SU-DHL-6 (cell line): ENCODE results near the gene DNAI7.

Experiments
- H2AFZ ChIP-seq: fragments of 200-600 bp; sonication (generic); 2 replicates; pipeline ENCODE4 v1.6.1; 2014; ENCODE audit warnings: low read depth, mild to moderate bottlenecking, moderate library complexity, mixed read lengths, antibody characterized with exemption, low read length; ENCODE audit not compliant: severe bottlenecking
- H3F3A ChIP-seq: fragments of 200-600 bp; shearing (Covaris generic); 2 replicates; pipeline ENCODE4 v1.6.0; 2016; ENCODE audit warnings: antibody characterized with exemption, mild to moderate bottlenecking; ENCODE audit not compliant: insufficient read depth
- H3K27ac ChIP-seq: fragments of 200-600 bp; sonication (generic); 2 replicates; pipeline ENCODE4 v1.5.1; 2016; ENCODE audit warnings: low read depth, mild to moderate bottlenecking, low read length, moderate library complexity, mixed read lengths
- H3K27me3 ChIP-seq: fragments of 200-600 bp; sonication (generic), shearing (Covaris generic); 2 replicates; pipeline ENCODE4 v1.6.0; 2014; ENCODE audit warnings: mild to moderate bottlenecking, low read length
- H3K36me3 ChIP-seq: fragments of 200-600 bp; sonication (generic); 2 replicates; pipeline ENCODE4 v1.6.1; 2014; ENCODE audit warnings: mild to moderate bottlenecking, low read length, mixed read lengths
- H3K4me2 ChIP-seq: fragments of 300-600, 200-600 bp; shearing (Covaris generic), sonication (generic); 2 replicates; pipeline ENCODE4 v1.6.0; 2014; ENCODE audit warnings: low read length, low read depth, mild to moderate bottlenecking; ENCODE audit not compliant: poor library complexity, severe bottlenecking
- H3K4me3 ChIP-seq: fragments of 200-600 bp; sonication (generic); 2 replicates; pipeline ENCODE4 v1.5.1; 2014; ENCODE audit warnings: antibody characterized with exemption, low read length, mild to moderate bottlenecking, mixed read lengths; ENCODE audit not compliant: insufficient read depth, poor library complexity, severe bottlenecking
- H3K79me2 ChIP-seq: fragments of 200-600 bp; sonication (generic); 2 replicates; pipeline ENCODE4 v1.6.1; 2014; ENCODE audit warnings: mild to moderate bottlenecking, low read length, moderate library complexity; ENCODE audit not compliant: insufficient read depth
- H3K9ac ChIP-seq: fragments of 200-600 bp; sonication (generic); 2 replicates; pipeline ENCODE4 v1.7.0; 2014; ENCODE audit warnings: mild to moderate bottlenecking, low read length
- H3K9me2 ChIP-seq: fragments of 200-600 bp; sonication (generic); replicated peaks from 2 replicates; pipeline ENCODE4 v1.6.1; 2014; ENCODE audit warnings: low read length; ENCODE audit not compliant: insufficient read depth
- H3K9me3 ChIP-seq: fragments of 200-600 bp; sonication (generic); 2 replicates; pipeline ENCODE4 v1.6.1; 2014; ENCODE audit warnings: low read length, mixed read lengths; ENCODE audit not compliant: insufficient read depth
- H4K20me1 ChIP-seq: fragments of 200-600 bp; sonication (generic); 2 replicates; pipeline ENCODE4 v1.6.1; 2014; ENCODE audit warnings: low read depth, mild to moderate bottlenecking, antibody characterized with exemption, low read length, moderate library complexity, mixed read lengths
- CTCF ChIP-seq: fragments of 200-600 bp; sonication (generic); IDR thresholded peaks from one replicate; pipeline ENCODE4 v1.5.1; 2017; ENCODE audit warnings: antibody characterized with exemption, mild to moderate bottlenecking, low read length, moderate library complexity; ENCODE audit not compliant: insufficient read depth, poor library complexity, severe bottlenecking
- EZH2phosphoT487 ChIP-seq: fragments of 200-600 bp; sonication (generic), shearing (Covaris generic); conservative IDR thresholded peaks from 2 replicates; pipeline ENCODE4 v1.6.1; 2018; ENCODE audit warnings: mild to moderate bottlenecking, antibody characterized with exemption, low read length, moderate library complexity, mixed read lengths

Gene DNAI7

GRCh38 chr12:25082628-25083027 lies 112.3 kb downstream of the DNAI7 start:
- Histone ChIP-seq H3K9me3 (no peaks in the 10 kb centered on the region), H3K9me2 (no peaks in the 10 kb centered on the region), H3K36me3 (peaks cover 93% of the 10 kb centered on the region), H3K4me3 (no peak overlapping the region), H3K27ac (peak overlapping the region; percentile 10; the same call in 1 of the 2 replicates), H3K79me2 (peaks cover 61% of the 10 kb centered on the region), H4K20me1 (peaks cover 81% of the 10 kb centered on the region), H3K27me3 (no peaks in the 10 kb centered on the region), H2AFZ (no peak overlapping the region), H3K9ac (no peak overlapping the region), H3K4me2 (no peak overlapping the region), H3F3A (peaks cover 96% of the 10 kb centered on the region)
- TF ChIP-seq CTCF (no peak), EZH2phosphoT487 (no peak)

- TF ChIP-seq CTCF (no peak), EZH2phosphoT487 (no peak)
- Histone ChIP-seq H3K4me2 (no peak overlapping the region), H3K79me2 (peaks cover 73% of the 10 kb centered on the region)
These were observed 115.6 kb downstream of the DNAI7 start for GRCh38 chr12:25079393-25079792.

GRCh38 chr12:25074954-25075353 lies 120.0 kb downstream of the DNAI7 start:
- Histone ChIP-seq H3K27me3 (no peaks in the 10 kb centered on the region), H3K9ac (no peak overlapping the region), H2AFZ (no peak overlapping the region), H3K4me3 (no peak overlapping the region), H4K20me1 (peaks cover 88% of the 10 kb centered on the region), H3K9me2 (no peaks in the 10 kb centered on the region), H3K4me2 (no peak overlapping the region), H3K79me2 (peaks cover 95% of the 10 kb centered on the region), H3F3A (peaks cover 96% of the 10 kb centered on the region), H3K36me3 (peaks cover 93% of the 10 kb centered on the region), H3K9me3 (no peaks in the 10 kb centered on the region), H3K27ac (peak overlapping the region; percentile 34)
- no peak for TF ChIP-seq CTCF
- no peak for TF ChIP-seq EZH2phosphoT487

More at GRCh38 chr12:25079393-25079792, 115.6 kb downstream of the DNAI7 start:
- peaks cover 95% of the 10 kb centered on the region for H3F3A ChIP-seq
- H3K4me3 ChIP-seq: no peak overlapping the region
- no peaks in the 10 kb centered on the region for H3K9me3 ChIP-seq
- H4K20me1 ChIP-seq: peaks cover 84% of the 10 kb centered on the region
- H3K27me3 ChIP-seq: no peaks in the 10 kb centered on the region
- H3K9me2 ChIP-seq: no peaks in the 10 kb centered on the region
- H3K9ac ChIP-seq: no peak overlapping the region
- H3K36me3 ChIP-seq: peaks cover 92% of the 10 kb centered on the region
- H3K27ac ChIP-seq: no peak overlapping the region
- no peak overlapping the region for H2AFZ ChIP-seq
